GM19035 (cell line): Measurements from ENCODE around the gene RHBDD3.

Experiments
- ATAC-seq: cut with Tn5 transposase; IDR thresholded peaks from one replicate; pipeline ENCODE4 v1.9.1; 2021; ENCODE audit not compliant: unreplicated experiment

Gene RHBDD3

DNA sequence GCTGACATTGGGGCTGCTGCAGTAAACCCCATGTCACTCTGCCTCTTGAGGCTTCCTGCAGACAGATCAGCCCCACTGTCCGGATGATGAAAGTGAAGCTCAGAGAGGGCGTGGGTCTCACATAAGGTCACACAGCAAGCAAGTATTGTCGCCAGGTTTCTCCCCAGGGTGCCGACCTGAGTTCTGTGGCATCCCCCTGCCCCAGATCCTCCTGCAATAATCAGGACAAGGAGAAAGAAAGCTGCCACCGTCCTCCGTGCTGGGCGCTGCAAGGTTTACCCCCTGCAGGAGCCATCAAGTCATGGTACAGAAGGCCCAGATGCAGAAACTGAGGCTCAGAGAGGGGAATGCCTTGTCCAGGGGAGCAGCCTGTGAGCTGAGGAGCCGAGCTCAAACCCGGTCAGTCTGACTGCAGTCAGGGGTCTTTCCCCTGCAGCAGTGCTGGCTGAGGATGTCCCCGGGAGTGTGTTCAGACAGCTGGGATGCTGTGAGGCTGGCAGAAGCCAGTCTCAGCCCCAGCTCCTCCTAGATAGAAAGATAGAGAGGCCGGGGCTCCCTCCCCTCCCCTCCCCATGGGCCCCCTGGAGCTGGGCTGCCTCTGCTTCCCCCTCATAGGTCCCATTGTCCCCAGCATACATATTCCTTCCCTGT lies 48.9 kb downstream of the RHBDD3 start:
- ATAC-seq, result no peak

GRCh38 chr22:29217827-29218757 lies 49.7 kb downstream of the RHBDD3 start:
- ATAC-seq, result no peak

DNA sequence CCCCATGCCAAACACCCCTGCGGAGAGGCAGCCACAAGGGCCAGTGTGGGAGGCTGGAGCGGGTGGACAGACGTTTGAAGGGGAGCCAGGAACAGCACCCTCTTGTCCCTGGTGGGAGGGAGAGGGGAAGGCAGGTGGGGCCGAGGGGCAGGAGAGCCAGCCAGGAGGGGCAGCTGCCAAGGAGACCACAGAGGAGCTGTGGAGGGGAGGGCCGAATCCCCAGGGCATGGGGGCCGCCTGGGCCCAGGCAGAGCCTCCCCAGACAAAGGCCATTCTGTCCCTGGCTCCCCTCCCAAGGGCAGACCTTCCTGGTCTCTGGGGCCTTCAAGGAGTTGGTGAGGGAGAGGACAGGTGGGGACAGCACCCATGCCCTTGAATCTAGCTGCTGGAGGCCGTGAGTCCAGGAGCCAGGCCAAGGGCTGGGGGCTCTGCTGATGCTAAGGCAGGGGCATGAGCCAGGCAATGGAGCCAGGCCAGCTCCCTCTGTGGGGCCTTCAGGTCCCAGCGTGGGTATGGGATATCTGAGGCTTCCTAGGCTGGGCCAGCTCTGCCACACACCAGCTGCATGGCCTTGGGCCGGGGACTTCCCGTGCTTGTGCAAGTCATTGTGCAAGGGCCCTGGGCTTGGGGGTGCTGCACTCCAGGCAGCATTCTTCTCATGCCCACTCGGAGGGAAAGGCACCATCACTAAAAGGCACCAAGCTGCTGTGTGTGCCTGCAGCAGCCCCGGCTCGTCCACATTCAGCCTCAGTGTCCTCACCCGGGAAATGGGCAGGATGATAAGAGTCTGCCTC lies 50.7 kb downstream of the RHBDD3 start:
- ATAC-seq, result no peak

DNA sequence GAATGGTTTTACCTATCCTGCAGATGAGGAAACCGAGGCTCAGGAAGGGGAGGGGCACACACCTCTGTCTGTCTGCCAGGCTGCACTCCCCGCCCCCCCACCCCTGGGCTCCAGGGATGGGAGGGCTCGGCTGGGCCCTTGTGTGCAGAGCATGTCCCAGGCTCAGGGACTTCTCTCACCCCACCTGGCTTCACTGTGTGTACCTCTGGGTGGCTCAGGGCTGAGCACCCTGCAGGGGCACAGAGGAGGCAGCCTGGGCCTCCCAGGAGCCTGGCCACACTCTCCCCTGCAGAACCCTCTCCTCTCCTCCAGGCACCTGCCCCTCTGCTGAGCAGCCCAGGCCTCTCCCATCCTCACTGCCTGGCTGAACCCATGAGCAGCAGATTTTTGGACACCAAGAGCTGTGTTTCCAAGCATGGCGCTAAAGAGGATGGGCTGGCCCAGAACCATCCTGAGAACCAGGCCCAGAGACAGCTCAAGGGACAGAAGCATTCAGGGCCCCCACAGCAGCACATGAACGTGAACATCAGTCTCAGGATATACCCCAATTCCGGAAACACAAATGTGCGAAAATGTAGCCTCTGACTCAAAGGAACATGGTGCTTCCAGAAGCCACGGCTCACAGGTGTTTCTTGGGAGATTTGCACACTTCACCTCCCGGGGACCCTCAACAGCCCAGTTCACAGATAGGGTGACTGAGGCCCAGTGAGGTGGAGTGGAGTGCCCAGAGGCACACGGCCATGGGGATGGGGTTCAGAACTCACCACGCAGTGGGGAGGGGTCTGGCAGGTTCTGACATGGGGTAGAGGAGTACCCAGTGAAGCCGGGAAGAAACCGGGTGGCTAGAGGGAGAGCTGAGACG lies 51.5 kb downstream of the RHBDD3 start:
- ATAC-seq, result no peak

DNA sequence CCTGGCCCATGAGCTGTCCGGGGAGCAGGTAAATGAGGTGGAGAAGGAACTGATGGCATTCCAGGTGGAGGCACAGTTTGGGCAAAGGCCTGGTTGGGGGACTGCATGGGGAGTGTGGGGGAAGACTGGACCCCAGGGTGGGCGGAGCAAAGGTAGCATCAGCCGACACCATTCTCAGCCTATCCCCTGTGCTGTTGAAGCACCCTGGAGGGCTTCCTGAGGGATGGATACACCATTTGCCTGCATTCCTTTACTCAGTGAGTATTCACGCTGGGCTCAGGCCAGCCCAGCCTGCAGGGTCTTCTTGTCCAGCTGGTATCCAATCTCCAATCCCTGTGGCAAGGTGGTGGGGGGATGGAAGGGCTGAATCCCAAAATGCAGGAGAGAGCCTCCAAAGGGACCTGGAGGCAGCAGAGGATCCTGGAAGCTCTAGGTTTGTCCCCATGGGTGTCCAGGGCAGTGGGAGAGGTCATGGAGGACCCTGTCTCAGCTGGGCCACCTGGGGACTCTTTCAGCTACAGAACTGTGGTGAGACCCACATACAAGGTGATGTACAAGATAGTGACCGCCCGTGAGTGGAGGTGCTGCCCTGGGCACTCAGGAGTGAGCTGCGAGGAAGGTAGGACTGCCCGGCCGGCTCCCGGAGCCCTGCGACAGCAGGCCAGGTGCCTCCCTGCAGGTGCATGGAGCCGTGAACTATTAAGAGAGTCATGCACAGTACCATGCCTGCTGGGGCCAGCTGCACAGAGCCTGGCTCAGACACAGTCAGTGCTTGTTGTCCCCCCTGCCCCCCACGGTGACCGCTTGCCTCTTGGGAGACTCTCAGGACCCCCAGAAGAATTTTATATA lies 52.5 kb downstream of the RHBDD3 start:
- ATAC-seq, result no peak

GRCh38 chr22:29214232-29214631 lies 53.5 kb downstream of the RHBDD3 start:
- ATAC-seq, result no peak

- no peak for ATAC-seq
Observed at GRCh38 chr22:29213493-29213892, 54.3 kb downstream of the RHBDD3 start.

- ATAC-seq, result no peak
Observed at GRCh38 chr22:29212743-29213142, 55.0 kb downstream of the RHBDD3 start.

DNA sequence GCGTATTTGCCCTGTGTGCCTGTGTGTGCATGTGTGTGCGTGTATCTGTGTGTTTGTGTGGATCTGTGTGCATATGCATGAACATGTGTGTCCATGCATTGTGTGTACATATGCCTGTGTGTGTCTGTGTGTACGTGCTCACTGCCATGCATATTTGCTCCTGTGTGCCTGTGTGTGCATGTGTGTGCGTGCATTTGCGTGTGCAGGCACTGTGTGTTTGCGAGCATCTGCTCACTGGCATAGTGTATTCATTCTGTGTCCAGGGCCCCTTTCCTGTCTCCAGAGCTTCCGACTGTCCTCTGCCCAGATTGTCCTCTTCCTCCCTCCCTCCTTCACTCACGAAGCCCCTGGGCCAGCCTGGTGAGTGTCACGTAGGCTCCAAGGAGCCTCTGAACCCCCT lies 56.3 kb downstream of the RHBDD3 start:
- ATAC-seq, result no peak

DNA sequence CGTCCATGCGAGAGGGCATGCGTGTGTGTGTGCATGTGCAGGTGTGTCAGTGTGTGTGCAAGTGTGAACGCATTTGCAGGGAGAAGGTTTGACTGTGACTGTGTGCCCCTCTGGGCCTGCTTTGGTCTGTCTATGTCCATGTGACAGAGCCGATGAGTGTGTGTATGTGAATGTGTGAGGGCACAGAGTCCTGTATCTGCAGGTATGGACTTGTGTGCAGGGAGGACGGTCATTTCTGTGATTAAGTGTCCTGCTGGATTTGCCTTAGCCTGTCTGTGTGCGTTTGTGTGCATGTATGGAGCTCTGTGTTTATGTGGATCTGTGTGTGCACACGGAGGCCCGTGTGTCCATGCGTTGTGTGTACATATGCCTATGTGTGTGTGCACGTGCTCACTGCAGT lies 56.7 kb downstream of the RHBDD3 start:
- ATAC-seq, result no peak
